ENCODE data around the gene ADRA1B.

ADRA1B gene

DNA sequence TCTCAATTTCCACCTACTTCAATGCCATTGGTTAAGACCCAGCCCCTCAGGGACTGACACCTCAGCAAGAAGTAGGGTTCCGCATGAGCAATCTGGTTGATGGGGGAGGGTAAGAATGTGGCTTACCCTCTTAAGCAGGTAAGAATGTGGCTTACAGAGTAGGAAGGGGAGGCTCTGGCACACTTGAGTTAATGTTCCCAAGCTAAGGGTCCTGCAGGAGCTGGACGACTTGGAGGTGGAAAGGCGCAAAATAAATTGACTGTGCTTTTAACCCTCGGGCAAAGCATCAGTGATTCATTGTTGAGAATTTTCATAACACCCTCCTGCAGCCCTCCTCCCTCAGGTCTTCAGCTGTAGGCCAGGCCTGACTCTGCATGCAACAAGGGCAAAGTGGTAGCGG is 24.9 kb upstream of the ADRA1B start:
- Histone ChIP-seq H3K27ac (replicated peaks) (no peak overlapping the region), H3K4me3 (replicated peaks; ENCODE audit: insufficient read depth, low read length) (no peak overlapping the region), H3K27me3 (ENCODE audit: insufficient read depth, poor library complexity, severe bottlenecking) (no peaks in the 10 kb centered on the region)
- no peak for DNase-seq (ENCODE audit: low read depth in 1 of 2, low spot score in 1 of 2)
- TF ChIP-seq, protein P1, sequence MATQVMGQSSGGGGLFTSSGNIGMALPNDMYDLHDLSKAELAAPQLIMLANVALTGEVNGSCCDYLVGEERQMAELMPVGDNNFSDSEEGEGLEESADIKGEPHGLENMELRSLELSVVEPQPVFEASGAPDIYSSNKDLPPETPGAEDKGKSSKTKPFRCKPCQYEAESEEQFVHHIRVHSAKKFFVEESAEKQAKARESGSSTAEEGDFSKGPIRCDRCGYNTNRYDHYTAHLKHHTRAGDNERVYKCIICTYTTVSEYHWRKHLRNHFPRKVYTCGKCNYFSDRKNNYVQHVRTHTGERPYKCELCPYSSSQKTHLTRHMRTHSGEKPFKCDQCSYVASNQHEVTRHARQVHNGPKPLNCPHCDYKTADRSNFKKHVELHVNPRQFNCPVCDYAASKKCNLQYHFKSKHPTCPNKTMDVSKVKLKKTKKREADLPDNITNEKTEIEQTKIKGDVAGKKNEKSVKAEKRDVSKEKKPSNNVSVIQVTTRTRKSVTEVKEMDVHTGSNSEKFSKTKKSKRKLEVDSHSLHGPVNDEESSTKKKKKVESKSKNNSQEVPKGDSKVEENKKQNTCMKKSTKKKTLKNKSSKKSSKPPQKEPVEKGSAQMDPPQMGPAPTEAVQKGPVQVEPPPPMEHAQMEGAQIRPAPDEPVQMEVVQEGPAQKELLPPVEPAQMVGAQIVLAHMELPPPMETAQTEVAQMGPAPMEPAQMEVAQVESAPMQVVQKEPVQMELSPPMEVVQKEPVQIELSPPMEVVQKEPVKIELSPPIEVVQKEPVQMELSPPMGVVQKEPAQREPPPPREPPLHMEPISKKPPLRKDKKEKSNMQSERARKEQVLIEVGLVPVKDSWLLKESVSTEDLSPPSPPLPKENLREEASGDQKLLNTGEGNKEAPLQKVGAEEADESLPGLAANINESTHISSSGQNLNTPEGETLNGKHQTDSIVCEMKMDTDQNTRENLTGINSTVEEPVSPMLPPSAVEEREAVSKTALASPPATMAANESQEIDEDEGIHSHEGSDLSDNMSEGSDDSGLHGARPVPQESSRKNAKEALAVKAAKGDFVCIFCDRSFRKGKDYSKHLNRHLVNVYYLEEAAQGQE (IDR thresholded peaks at IDR 0.05; ENCODE audit: insufficient replicate concordance, low read depth): no peak
- TF ChIP-seq, protein P2, sequence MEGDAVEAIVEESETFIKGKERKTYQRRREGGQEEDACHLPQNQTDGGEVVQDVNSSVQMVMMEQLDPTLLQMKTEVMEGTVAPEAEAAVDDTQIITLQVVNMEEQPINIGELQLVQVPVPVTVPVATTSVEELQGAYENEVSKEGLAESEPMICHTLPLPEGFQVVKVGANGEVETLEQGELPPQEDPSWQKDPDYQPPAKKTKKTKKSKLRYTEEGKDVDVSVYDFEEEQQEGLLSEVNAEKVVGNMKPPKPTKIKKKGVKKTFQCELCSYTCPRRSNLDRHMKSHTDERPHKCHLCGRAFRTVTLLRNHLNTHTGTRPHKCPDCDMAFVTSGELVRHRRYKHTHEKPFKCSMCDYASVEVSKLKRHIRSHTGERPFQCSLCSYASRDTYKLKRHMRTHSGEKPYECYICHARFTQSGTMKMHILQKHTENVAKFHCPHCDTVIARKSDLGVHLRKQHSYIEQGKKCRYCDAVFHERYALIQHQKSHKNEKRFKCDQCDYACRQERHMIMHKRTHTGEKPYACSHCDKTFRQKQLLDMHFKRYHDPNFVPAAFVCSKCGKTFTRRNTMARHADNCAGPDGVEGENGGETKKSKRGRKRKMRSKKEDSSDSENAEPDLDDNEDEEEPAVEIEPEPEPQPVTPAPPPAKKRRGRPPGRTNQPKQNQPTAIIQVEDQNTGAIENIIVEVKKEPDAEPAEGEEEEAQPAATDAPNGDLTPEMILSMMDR (IDR thresholded peaks at IDR 0.05; ENCODE audit: insufficient read depth, low read length): no peak
- TF ChIP-seq POLR2AphosphoS5 (IDR thresholded peaks at IDR 0.05; ENCODE audit: low read depth): no peak
- TF ChIP-seq SPI1 (IDR thresholded peaks at IDR 0.05; ENCODE audit: borderline replicate concordance, low read depth): no peak
- no peak for TF ChIP-seq GABPA (IDR thresholded peaks at IDR 0.05; ENCODE audit: low read depth)

DNA sequence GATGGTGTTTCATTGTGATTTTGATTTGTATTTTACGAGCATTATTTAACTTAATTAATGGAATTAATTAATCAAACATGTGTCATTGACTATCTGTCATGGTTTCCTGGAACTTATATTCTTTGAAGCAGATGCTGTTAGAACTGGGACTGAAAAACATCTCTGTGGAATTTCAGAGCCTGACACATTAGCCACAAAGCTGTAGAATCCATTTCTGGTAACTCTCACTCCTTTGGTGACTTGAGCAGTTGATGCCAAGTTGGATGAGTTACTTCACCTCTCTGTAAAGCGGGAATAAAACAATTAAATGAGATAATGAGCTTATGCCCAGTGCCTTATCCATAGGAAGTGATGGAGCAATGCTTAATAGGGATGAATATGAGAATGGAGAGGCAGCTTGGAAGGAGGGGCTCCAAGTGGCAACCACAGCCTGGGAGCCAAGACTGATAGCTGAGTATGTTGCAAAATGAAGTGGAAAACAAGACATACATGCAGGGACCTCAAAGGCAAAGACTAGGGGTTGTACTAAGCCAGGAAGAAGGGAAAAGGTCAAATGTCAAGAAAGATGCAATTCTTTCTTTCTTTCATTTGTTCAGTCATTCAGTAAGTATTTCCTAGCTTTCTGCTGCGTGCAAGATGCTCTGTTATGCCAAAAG is 23.1 kb upstream of the ADRA1B start:
- no peak overlapping the region for H3K27ac ChIP-seq (replicated peaks)
- TF ChIP-seq POLR2AphosphoS5 (IDR thresholded peaks at IDR 0.05; ENCODE audit: low read depth): no peak
- TF ChIP-seq, protein P1 (IDR thresholded peaks at IDR 0.05; ENCODE audit: insufficient replicate concordance, low read depth): no peak
- TF ChIP-seq, protein P2 (IDR thresholded peaks at IDR 0.05; ENCODE audit: insufficient read depth, low read length): no peak
- TF ChIP-seq GABPA (IDR thresholded peaks at IDR 0.05; ENCODE audit: low read depth): no peak
- no peak for TF ChIP-seq SPI1 (IDR thresholded peaks at IDR 0.05; ENCODE audit: borderline replicate concordance, low read depth)

DNA sequence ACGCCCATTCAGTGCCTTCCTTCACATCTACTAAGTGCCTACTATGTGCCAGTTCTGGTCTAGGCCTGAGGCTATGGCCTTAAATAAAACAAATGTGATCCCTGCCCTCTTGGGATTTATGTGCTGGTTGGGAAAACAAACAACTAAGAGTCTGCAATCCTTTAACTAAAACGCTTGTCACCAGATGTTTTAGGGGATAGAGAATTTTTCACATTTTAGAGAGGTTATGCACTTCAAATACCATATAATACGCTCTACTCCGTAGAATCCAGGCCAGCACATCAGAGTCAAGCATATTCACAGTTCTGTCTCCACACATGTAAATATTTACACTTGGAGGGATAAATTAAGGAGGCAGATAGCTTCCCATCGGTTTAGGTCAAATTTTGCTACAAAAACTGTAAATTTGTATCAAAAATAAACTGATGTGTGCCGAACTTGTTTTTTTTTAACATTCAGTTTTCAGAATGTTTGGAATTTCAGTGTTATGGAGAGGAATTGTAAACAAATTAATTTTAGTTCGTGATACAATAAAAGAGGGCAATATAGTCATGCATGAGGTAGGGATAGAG is 22.0 kb upstream of the ADRA1B start:
- Histone ChIP-seq H3K27me3 (ENCODE audit: insufficient read depth, poor library complexity, severe bottlenecking) (peaks cover 3% of the 10 kb centered on the region), H3K4me3 (replicated peaks; ENCODE audit: insufficient read depth, low read length) (no peak overlapping the region), H3K27ac (replicated peaks) (no peak overlapping the region)
- TF ChIP-seq, protein P2 (IDR thresholded peaks at IDR 0.05; ENCODE audit: insufficient read depth, low read length): no peak
- TF ChIP-seq POLR2AphosphoS5 (IDR thresholded peaks at IDR 0.05; ENCODE audit: low read depth) (no peak), GABPA (IDR thresholded peaks at IDR 0.05; ENCODE audit: low read depth) (no peak), SPI1 (IDR thresholded peaks at IDR 0.05; ENCODE audit: borderline replicate concordance, low read depth) (no peak)
- TF ChIP-seq, protein P1 (IDR thresholded peaks at IDR 0.05; ENCODE audit: insufficient replicate concordance, low read depth): no peak
- DNase-seq (ENCODE audit: low read depth in 1 of 2, low spot score in 1 of 2): no peak

More for the DNA sequence above, 23.1 kb upstream of the ADRA1B start:
- no peaks in the 10 kb centered on the region for H3K27me3 ChIP-seq (ENCODE audit: insufficient read depth, poor library complexity, severe bottlenecking)
- DNase-seq (ENCODE audit: low read depth in 1 of 2, low spot score in 1 of 2): no peak
- no peak overlapping the region for H3K4me3 ChIP-seq (replicated peaks; ENCODE audit: insufficient read depth, low read length)

Data from HL-60 (cell line).